HepG2 (cell line): ENCODE measurements around the gene NFYC.

Source experiments
- KDM1A ChIP-seq: IDR thresholded peaks from 2 replicates; pipeline ENCODE4 v1.6.1; 2016; ENCODE audit warnings: missing compliant biosample characterization
- KLF9 ChIP-seq: IDR thresholded peaks from 2 replicates; pipeline ENCODE4 v1.6.1; 2016; ENCODE audit warnings: low read depth

DNA sequence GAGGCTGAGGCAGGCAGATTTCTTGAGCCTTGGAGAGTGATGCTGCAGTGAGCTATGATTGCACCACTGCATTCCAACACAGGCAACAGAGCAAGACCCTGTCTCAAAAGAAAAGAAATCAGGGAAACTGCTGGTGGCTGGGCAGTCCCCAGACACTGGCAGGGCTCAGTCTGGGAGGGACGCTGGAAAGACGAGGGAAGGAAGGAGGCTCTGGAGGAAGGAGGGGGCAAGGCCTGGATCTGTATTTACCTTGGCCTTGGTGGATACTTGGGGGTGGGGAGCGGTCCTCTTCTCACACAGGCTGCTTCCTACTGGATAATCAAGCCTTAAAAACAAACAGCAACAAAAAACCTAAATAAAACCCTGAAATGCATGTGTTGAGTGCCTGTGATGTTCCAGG is 116.5 kb downstream of the NFYC start:
- no peak for TF ChIP-seq KLF9 (CRISPR knock-in tag)
- TF ChIP-seq KDM1A = no peak
